Astrocyte of the spinal cord (primary cell): Measurements from ENCODE around the gene ASTN2.
A peak's percentile ranks its signal among the peaks of the same experiment; 100 is the strongest.

ENCODE experiments used
- DNase-seq: peaks from one replicate; pipeline ENCODE4 v3.0.0; 2011; ENCODE audit warnings: low read depth, low spot score
- H3K4me3 ChIP-seq: 2 replicates; pipeline ENCODE4 v1.5.1; 2011; ENCODE audit warnings: low read depth, mild to moderate bottlenecking, low read length, moderate library complexity
- in situ Hi-C: cut with HindIII; loops from 2 replicates; pipeline ENCODE4 v1.10.0; 2017; ENCODE audit warnings: low sequenced_read_pairs
- TF ChIP-seq, protein P1 (sequence below): IDR thresholded peaks from 2 replicates; pipeline ENCODE4 v1.5.1; 2012; ENCODE audit warnings: low read depth, mild to moderate bottlenecking, low read length, inconsistent platforms

The ASTN2 gene

GRCh38 chr9:116937361-116937760, 477.5 kb downstream of the ASTN2 start:
- H3K4me3 ChIP-seq, result no peak overlapping the region
- peak; percentile 1 for DNase-seq
- in situ Hi-C loops, result no loop called here
- TF ChIP-seq, protein P1, sequence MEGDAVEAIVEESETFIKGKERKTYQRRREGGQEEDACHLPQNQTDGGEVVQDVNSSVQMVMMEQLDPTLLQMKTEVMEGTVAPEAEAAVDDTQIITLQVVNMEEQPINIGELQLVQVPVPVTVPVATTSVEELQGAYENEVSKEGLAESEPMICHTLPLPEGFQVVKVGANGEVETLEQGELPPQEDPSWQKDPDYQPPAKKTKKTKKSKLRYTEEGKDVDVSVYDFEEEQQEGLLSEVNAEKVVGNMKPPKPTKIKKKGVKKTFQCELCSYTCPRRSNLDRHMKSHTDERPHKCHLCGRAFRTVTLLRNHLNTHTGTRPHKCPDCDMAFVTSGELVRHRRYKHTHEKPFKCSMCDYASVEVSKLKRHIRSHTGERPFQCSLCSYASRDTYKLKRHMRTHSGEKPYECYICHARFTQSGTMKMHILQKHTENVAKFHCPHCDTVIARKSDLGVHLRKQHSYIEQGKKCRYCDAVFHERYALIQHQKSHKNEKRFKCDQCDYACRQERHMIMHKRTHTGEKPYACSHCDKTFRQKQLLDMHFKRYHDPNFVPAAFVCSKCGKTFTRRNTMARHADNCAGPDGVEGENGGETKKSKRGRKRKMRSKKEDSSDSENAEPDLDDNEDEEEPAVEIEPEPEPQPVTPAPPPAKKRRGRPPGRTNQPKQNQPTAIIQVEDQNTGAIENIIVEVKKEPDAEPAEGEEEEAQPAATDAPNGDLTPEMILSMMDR, result no peak

- no peak overlapping the region for H3K4me3 ChIP-seq
- TF ChIP-seq, protein P1, result no peak
- DNase-seq, result no peak
- in situ Hi-C loops, result no loop called here
Measured at GRCh38 chr9:116935149-116935897, 479.5 kb downstream of the ASTN2 start.

DNA sequence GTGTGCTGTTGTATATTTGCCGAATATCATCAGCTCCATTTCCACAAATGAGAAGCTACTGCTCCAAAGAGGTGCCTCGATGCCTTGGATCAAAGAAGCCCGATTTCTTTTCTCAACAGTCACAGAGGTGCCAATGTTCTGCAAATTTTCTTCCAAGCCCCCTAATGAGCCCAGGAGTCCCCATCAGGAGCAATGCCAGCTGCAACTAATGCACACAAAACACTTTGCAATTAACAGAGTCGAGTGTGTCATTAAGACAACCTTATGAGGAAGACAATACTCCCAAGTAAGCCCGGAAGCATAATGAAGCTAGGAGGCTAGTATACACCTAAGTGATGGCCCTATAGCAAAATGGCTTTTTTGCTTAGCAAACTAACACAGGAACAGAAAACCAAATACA, 480.7 kb downstream of the ASTN2 start:
- H3K4me3 ChIP-seq, result no peak overlapping the region
- no peak for DNase-seq
- in situ Hi-C loops, result no loop called here
- TF ChIP-seq, protein P1, result no peak

GRCh38 chr9:116933251-116933650, 481.6 kb downstream of the ASTN2 start:
- DNase-seq, result no peak
- H3K4me3 ChIP-seq, result no peak overlapping the region
- TF ChIP-seq, protein P1, result no peak
- in situ Hi-C loops, result no loop called here

DNA sequence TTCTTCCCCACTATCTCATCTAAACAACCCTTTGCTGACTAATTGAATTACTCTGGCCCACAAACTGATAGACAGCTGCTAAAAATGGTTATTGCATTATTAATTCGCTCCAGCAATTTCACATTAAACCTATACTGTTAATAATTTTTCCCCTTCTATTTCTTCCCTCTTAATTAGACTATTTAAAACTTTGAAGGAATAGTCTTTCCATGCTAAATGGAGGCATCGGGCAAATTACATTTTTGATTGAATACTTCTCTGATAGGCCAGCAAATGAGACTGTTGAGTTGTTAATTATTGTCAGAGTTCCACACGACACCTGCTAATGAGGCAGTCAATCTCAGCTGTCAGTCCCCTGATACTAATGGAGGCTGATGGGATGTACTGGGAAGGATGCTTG, 485.2 kb downstream of the ASTN2 start:
- H3K4me3 ChIP-seq, result no peak overlapping the region
- TF ChIP-seq, protein P1, result no peak
- DNase-seq, result no peak
- in situ Hi-C loops, result no loop called here

GRCh38 chr9:116928884-116929283, 486.0 kb downstream of the ASTN2 start:
- H3K4me3 ChIP-seq, result no peak overlapping the region
- TF ChIP-seq, protein P1, result no peak

More at GRCh38 chr9:116928884-116929283, 486.0 kb downstream of the ASTN2 start:
- in situ Hi-C loops, result no loop called here
- no peak for DNase-seq
